ENCODE results near the gene ZNF587B.
"Not testable (repeated sequence)": the region's sequence is repeated elsewhere in the genome, so short reads cannot be mapped to it uniquely, and the experiment has no call there.

The ZNF587B gene

DNA sequence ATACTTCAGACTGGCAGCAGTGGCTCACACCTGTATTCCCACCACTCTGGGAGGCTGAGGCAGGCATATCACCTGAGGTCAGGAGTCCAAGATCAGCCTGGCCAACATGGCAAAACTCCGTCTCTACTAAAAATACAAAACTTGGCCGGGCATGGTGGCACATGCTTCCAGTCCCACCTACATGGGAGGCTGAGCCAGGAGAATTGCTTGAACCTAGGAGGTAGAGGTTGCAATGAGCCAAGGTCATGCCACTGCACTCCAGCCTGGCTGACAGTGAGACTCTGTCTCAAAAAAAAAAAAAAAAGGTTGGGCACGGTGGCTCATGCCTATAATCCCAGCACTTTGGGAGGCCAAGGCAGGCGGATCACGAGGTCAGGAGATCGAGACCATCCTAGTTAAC, 39.6 kb downstream of the ZNF587B start:
- DNase-seq (ENCODE audit: low read depth in 2 of 2) = not testable (repeated sequence)

DNA sequence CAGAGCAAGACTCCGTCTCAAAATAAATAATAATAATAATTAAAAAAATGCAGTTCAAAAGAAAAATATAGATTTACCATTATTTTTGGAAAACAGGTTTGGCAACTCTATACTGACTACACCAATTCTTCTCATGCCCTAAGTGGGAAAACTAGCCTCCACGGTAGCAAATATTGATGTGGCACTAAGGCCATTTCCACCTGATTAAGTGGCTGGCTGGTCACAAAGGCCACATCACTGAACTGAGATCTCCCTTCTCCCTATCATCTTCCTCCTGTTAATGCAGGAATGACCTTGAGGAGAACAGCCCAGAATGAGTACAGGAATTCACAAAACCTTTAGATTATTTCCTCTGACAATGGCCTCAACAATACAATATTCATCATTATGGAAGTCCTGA, 40.1 kb downstream of the ZNF587B start:
- no peak for DNase-seq (ENCODE audit: low read depth in 2 of 2)

DNA sequence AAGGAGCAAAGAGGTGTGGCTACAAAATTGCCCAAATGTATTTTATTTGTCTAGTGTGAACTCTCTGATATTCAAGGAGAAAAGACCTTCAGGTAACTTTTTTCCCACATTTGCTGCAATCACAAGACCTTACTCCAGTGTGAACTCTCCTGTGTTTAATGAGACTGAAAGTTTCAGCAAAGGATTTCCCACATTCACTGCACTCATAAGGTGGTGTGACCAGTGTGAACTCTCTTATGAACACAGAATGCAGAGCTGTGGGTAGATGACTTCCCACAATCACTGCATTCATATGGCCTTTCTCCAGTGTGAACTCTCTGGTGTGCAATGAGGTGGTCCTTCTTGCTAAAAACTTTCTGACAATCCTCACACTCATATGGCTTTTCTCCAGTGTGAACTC, 42.4 kb downstream of the ZNF587B start:
- no peak for DNase-seq (ENCODE audit: low read depth in 2 of 2)

DNA sequence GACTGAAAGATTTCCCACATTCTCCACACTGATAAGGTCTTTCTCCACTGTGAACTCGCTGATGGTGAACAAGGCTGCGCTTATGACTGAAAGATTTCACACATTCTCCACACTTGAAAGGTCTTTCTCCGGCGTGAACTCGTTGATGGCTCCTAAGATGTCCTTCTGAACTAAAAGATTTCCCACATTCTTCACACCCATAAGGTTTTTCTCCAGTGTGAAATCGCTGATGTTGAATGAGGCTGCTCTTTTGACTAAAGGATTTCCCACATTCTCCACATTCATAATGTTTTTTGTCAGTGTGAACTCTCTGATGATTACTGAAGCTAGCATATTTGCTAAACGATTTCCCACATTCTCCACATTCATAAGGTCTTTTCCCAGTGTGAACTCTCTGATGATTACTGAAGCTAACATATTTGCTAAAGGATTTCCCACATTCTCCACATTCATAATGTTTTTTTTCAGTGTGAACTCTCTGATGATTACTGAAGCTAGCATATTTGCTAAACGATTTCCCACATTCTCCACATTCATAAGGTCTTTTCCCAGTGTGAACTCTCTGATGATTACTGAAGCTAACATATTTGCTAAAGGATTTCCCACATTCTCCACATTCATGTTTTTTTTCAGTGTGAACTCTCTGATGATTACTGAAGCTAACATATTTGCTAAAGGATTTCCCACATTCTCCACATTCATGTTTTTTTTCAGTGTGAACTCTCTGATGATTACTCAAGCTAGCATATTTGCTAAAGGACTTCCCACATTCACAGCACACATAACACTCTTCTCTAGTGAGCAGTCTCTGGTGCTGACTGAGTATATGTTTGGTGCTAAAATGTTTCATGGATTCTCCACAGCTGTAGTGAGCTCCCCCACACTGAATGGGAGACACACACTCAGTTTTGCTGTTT, 44.0 kb downstream of the ZNF587B start:
- not testable (repeated sequence) for DNase-seq (ENCODE audit: low read depth in 2 of 2)

DNA sequence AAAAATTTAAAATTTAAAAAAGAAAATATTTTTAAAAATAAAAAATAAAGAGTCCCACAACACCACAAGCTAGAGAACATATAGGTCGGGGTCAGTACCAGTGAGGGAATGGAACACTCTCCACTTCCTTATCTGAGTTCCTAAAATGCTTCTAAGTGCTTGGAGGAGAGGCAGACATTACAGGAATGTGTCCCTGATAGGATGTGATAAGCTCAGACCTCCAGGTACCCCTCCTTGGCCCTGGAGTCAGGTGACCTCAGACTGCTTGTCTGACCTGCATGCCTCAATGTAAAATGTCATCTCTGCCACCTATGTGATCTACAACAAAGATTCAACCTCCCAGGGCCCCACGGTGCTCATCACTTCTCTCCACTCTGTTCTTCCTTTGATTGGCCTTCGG, 55.9 kb downstream of the ZNF587B start:
- no peak for DNase-seq (ENCODE audit: low read depth in 2 of 2)

DNA sequence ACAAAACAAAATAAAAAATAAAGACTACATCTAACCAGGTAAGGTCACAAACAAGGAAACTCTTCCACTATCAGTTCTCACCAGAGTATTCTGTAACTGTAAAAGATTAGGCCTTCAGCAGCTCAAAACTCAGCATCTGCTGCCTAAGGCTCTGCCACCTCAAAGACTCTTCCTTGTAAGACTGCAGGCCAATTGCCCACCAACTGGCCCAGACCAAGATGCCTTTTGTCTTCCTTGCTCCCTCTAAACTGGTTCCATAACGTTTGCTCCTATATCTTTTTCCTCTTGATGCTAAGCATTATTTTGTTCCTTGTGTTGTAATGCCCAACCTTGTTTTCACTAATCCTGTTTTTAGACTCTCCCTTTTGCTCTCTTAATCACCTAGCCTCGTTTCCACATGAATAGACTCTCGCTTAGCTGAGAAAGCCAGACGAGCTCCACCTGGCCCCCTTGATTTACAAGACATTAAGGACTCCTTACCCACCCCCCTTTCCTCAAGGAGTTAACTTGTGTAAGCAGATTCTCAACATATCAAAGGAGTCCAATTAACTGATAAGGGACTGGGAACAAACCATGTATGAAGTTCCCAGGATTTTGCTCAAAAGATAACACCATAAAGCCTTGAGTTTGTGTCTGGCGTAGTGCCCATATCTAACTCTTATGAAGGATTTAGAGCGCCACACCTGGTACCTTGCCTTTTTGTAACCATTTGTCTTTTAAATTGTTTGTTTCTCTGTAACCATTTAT, 57.3 kb downstream of the ZNF587B start:
- DNase-seq (ENCODE audit: low read depth in 2 of 2) = no peak

DNA sequence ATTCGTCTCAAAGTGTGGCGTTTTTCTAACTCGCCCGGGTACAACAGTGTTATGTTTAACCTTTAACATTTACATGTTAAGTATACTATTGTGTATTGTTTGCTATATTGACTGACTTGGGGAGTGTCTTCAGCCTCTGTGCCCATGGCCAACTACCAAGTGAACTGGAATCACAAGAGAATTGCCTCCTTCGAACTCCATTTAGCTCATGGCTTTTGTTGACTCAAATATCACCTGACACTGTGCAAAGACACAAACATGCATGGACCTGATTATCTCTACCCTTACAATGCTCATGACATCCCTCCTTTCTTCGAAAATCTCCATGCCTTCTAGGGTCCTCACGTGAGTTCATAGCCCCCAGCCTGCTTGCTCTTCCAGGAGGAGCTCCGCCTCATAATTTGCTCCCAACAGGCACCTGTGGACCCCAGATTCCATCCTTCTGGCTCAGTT, 58.0 kb downstream of the ZNF587B start:
- DNase-seq (ENCODE audit: low read depth in 2 of 2) = no peak

DNA sequence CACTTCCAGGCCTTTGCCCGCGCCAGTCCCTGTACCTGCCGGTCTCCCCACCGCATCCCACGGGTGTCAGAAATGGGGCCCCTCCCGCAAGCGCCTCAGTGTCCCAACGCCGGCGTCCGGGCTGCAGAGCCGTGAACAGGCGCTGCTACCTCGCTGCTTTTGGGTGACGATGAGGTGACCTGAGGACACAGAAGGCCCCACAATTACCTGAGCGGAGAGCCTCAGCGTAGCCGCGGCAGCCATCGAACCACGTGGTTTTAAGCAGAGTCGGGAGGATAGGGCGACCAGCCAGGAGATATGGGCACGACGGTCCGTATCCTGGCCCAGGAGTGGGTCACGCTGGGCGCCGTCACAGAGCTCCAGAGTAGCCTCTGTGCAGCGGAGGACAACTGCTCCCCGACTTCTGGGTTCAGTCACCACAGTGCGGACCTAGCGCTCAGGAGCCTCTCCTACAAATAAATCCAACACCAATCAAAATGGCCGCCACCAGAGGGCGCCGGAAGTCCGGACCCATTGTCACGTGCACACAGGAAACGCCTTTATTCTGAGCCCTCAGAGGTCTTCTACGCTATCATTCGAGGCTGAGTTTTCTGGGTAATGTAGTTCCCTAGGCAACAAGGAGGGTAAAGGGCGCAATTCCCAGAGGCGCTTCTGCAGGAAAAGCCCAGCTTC, 58.6 kb downstream of the ZNF587B start, which contains the start of gene ZNF814:
Gene ZNF814, minus strand, starts transcription at position 478 of the 672 bp plus-strand sequence. Its CDS starts 235 bp downstream, at position 243.
- DNase-seq (ENCODE audit: low read depth in 2 of 2) = peak; percentile 40 to 47

DNA sequence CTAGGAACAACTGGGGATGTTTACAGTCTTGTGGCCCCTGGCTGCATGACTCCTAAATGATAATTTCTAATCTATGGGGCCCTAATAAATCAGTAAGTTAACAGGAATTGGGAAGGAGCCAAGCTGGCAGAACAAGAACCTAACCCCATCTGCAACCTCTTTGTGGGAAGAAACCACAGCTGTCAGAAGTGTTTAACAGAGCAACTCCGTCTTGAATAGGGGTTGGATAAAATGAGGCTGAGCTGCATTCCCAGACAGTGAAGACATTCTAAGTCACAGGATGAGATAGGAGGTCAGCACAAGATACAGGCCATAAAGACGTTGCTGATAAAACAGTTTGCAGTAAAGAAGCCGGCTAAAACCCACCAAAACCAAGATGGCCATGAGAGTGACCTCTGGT, 60.6 kb downstream of the ZNF587B start:
- not testable (repeated sequence) for DNase-seq (ENCODE audit: low read depth in 2 of 2)

Measured in fibroblast of skin of left biceps (primary cell).